ENCODE data around the gene CUEDC1.

- no peak for TF ChIP-seq POLR2A (IDR thresholded peaks at IDR 0.05; ENCODE audit: low read length)
- TF ChIP-seq GATA1 (IDR thresholded peaks at IDR 0.05; ENCODE audit: low read depth, low read length): no peak
Measured at GRCh38 chr17:57899822-57900221, 55.4 kb downstream of the CUEDC1 start.
